Keratinocyte (primary cell): Measurements from ENCODE around the gene ZNF516. TPM values are rescaled to one million over a fixed set of nuclear protein-coding genes. Genes with fewer than 3 reads are reported as not detected.

Experiments used
- DNase-seq: peaks from one replicate; pipeline ENCODE4 v3.0.0-alpha.2; 2011; ENCODE audit warnings: low read depth, missing footprints, low spot score
- FAIRE-seq: peaks from 2 replicates; lab custom pipeline; 2011; peaks lifted over from hg19 to GRCh38; lab: Jason Lieb, UNC
- H2AFZ ChIP-seq: 2 replicates; pipeline ENCODE4 v1.6.0; 2012; ENCODE audit warnings: low read length, control low read depth, inconsistent platforms; ENCODE audit not compliant: control insufficient read depth
- H3K27ac ChIP-seq: 2 replicates; pipeline ENCODE4 v1.5.1; 2011; ENCODE audit warnings: low read length; ENCODE audit not compliant: control insufficient read depth, insufficient read depth
- H3K27me3 ChIP-seq: 3 replicates; pipeline ENCODE4 v1.6.0; 2011; ENCODE audit warnings: low read length; ENCODE audit not compliant: control insufficient read depth, insufficient read depth; ENCODE audit errors: extremely low read depth
- H3K36me3 ChIP-seq, 2 experiments: 2 replicates in 1 of 2; 3 replicates in 1 of 2; pipeline ENCODE4 v1.5.1; 2011; ENCODE audit warnings: low read length in 2 of 2, mild to moderate bottlenecking in 1 of 2; ENCODE audit not compliant: control insufficient read depth in 2 of 2, insufficient read depth in 2 of 2; ENCODE audit errors: extremely low read depth in 1 of 2
- H3K4me1 ChIP-seq: 3 replicates; pipeline ENCODE4 v1.5.1; 2011; ENCODE audit warnings: low read length; ENCODE audit not compliant: control insufficient read depth, insufficient read depth; ENCODE audit errors: extremely low read depth
- H3K4me2 ChIP-seq: 3 replicates; pipeline ENCODE4 v1.6.0; 2011; ENCODE audit warnings: low read depth, low read length; ENCODE audit not compliant: control insufficient read depth, insufficient read depth; ENCODE audit errors: extremely low read depth
- H3K4me3 ChIP-seq, 3 experiments: fragments of 200-600 bp in 1 of 3; sonication (generic) in 1 of 3; 2 replicates in 2 of 3; 3 replicates in 1 of 3; pipeline ENCODE4 v1.5.1; 2011 to 2016; ENCODE audit warnings: low read length in 3 of 3, mild to moderate bottlenecking in 3 of 3, control low read depth in 2 of 3, inconsistent platforms in 1 of 3, low read depth in 1 of 3, mixed read lengths in 1 of 3, mixed run types in 1 of 3, moderate library complexity in 1 of 3; ENCODE audit not compliant: control insufficient read depth in 2 of 3, insufficient read depth in 2 of 3; ENCODE audit errors: extremely low read depth in 1 of 3
- H3K79me2 ChIP-seq: 2 replicates; pipeline ENCODE4 v1.6.0; 2012; ENCODE audit warnings: low read length; ENCODE audit not compliant: control insufficient read depth, insufficient read depth
- H3K9ac ChIP-seq: 3 replicates; pipeline ENCODE4 v1.6.0; 2011; ENCODE audit warnings: low read length; ENCODE audit not compliant: control insufficient read depth, insufficient read depth; ENCODE audit errors: extremely low read depth
- H3K9me1 ChIP-seq: 3 replicates; pipeline ENCODE4 v1.6.0; 2011; ENCODE audit warnings: low read length; ENCODE audit not compliant: control insufficient read depth, insufficient read depth; ENCODE audit errors: extremely low read depth
- H3K9me3 ChIP-seq: 2 replicates; pipeline ENCODE4 v1.5.1; 2012; ENCODE audit warnings: low read depth, low read length; ENCODE audit not compliant: control insufficient read depth
- H4K20me1 ChIP-seq: 3 replicates; pipeline ENCODE4 v1.6.0; 2011; ENCODE audit warnings: low read length; ENCODE audit not compliant: control insufficient read depth, insufficient read depth; ENCODE audit errors: extremely low read depth
- CTCF ChIP-seq, 3 experiments: IDR thresholded peaks in 1 of 3; conservative IDR thresholded peaks in 1 of 3; optimal IDR thresholded peaks in 1 of 3; 2 replicates in 2 of 3; 3 replicates in 1 of 3; pipeline versions ENCODE3 to v1.5.1; 2011; ENCODE audit warnings: low read length in 3 of 3, mild to moderate bottlenecking in 3 of 3, moderate library complexity in 2 of 3, control low read depth in 1 of 3, inconsistent platforms in 1 of 3; ENCODE audit not compliant: insufficient read depth in 2 of 3; ENCODE audit errors: extremely low read depth in 1 of 3
- EZH2 ChIP-seq: IDR thresholded peaks from one replicate; pipeline ENCODE4 v1.6.1; 2012; ENCODE audit warnings: inconsistent platforms, mild to moderate bottlenecking, low read length, moderate library complexity
- dilution Hi-C: fragments of 300-500 bp; cut with MboI; formaldehyde crosslinking; loops from one replicate; pipeline ENCODE4 v1.7.0; 2020; ENCODE audit warnings: low sequenced_read_pairs; ENCODE audit not compliant: extremely low pct_ligation_motif_present
- polyA plus RNA-seq, 5 experiments: library from polyadenylated mRNA; depleted of rRNA in 3 of 5; stranded (reverse) in 3 of 5; stranded (forward) in 1 of 5; unstranded in 1 of 5; fragments of >200 nt; gene quantifications; 1 replicate in 1 of 5; 2 replicates in 3 of 5; 3 replicates in 1 of 5; pipeline versions ENCODE4 v1.2.1 to v1.2.3, GENCODE V29; 2011 to 2012; ENCODE audit warnings: missing spikeins in 2 of 5, low read depth in 1 of 5, low replicate concordance in 1 of 5

The ZNF516 gene
- polyA plus RNA-seq, 1 donor (not counting 4 experiments of a cell fraction or from before 2014, with no cell fraction given) = 9.3 TPM

GRCh38 chr18:76525911-76526310 lies 30.9 kb upstream of the ZNF516 start:
- Histone ChIP-seq H3K4me3 (no peak overlapping the region), H2AFZ (no peak overlapping the region), H3K9me1 (no peaks in the 10 kb centered on the region), H3K4me1 (peaks cover 6% of the 10 kb centered on the region), H3K79me2 (no peaks in the 10 kb centered on the region), H3K27me3 (peaks cover 29% of the 10 kb centered on the region), H3K9ac (no peak overlapping the region), H4K20me1 (no peaks in the 10 kb centered on the region), H3K9me3 (no peaks in the 10 kb centered on the region), H3K27ac (no peak overlapping the region), H3K36me3 (no peaks in the 10 kb centered on the region), H3K4me2 (no peak overlapping the region)
- TF ChIP-seq EZH2 (no peak), CTCF (optimal IDR thresholded peaks at IDR 0.05 in 1 of 3, IDR thresholded peaks at IDR 0.05 in 1 of 3, conservative IDR thresholded peaks at IDR 0.05 in 1 of 3; ENCODE audit: extremely low read depth in 1 of 3, insufficient read depth in 2 of 3, low read length in 3 of 3) (no peak)
- dilution Hi-C loops = no loop called here
- peak; percentile 13 for FAIRE-seq
- no peak for DNase-seq

- H3K4me2 ChIP-seq = peak overlapping the region; percentile 83
- H3K36me3 ChIP-seq = no peaks in the 10 kb centered on the region
- peaks cover 6% of the 10 kb centered on the region for H3K4me1 ChIP-seq
- peak overlapping the region; percentile 84 for H2AFZ ChIP-seq
- H3K27me3 ChIP-seq = peaks cover 29% of the 10 kb centered on the region
- H3K4me3 ChIP-seq = peak overlapping the region in 2 of 3 experiments; percentile 7 to 46
- TF ChIP-seq EZH2 (no peak), CTCF (optimal IDR thresholded peaks at IDR 0.05 in 1 of 3, IDR thresholded peaks at IDR 0.05 in 1 of 3, conservative IDR thresholded peaks at IDR 0.05 in 1 of 3; ENCODE audit: extremely low read depth in 1 of 3, insufficient read depth in 2 of 3, low read length in 3 of 3) (no peak)
- no peak overlapping the region for H3K27ac ChIP-seq
- no peaks in the 10 kb centered on the region for H3K9me3 ChIP-seq
- H3K79me2 ChIP-seq = no peaks in the 10 kb centered on the region
- DNase-seq (no peak), FAIRE-seq (no peak)
- dilution Hi-C loops = no loop called here
- H3K9me1 ChIP-seq = no peaks in the 10 kb centered on the region
- no peaks in the 10 kb centered on the region for H4K20me1 ChIP-seq
- no peak overlapping the region for H3K9ac ChIP-seq
Measured at GRCh38 chr18:76524900-76525698, 30.1 kb upstream of the ZNF516 start.
